Measurements from ENCODE around the gene THADA.

THADA gene

GRCh38 chr2:43383533-43383932, 212.3 kb downstream of the THADA start:
- DNase-seq, result no peak

GRCh38 chr2:43379494-43379893, 216.3 kb downstream of the THADA start:
- no peak for DNase-seq

- DNase-seq, result no peak
Measured at GRCh38 chr2:43377327-43377726, 218.5 kb downstream of the THADA start.

GRCh38 chr2:43376523-43377198, 219.2 kb downstream of the THADA start:
- DNase-seq, result no peak

DNA sequence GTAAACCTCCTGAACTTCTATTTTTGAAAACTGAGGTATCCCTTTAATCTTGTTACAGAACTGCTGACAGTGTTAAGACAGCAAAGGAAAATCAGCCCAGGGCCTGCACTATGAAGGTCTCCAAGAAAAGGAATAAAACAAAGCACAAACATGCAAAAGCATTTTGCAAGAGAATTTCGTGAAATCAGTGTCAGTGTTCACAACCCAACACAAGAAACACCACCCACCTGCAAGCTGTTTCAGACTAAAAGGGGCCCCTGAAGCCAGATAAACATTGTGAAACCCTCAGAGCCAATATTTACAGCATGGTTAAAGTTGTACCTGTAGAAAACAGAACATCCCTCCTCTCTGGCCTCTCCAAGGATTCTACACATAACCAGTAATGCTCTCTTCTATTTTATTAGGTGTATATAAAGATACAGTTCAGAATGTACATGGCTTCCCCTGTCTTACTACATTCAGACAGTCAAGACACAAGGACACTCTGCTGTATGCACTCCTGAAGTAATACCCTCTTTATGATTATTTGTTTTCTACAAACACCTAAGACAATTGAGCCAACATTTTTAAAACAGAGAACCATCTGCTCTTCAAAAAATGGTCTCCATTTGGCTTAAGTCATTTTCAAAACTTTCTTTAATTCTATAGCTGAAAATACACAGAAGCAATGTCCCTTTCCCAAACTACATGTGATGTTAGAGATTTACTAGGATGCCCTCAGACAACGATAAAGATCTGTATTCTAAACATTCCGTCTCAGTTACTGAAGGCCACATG, 219.9 kb downstream of the THADA start:
- no peak for DNase-seq

DNA sequence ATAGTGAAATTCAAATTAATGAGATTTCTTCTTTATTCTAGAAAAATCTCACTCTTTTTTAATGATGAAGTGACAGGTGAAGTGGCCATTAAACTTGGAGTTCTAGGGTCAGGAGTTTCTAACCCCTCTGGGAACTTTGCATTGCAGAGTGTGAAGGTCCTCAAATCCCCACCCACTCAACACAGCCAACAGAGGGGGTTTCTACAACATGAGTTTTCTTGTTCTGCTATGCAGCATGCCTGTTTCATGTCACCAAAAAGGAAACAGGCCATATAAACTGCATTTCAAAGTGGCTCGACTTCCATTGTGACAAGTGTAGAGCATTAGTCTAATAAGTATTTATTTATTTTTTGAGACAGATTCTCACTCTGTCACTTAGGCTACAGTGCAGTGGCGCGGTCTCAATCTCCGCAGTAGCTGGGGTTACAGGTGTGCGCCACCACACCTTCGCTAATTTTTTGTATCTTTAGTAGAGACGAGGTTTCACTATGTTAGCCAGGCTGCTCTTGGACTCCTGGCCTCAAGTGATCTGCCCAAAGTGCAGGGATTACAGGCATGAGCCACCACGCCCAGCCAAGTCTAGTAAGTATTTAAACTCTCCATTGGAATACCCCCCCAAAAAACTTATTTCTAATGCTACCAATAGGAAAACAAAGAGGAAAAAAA, 223.3 kb downstream of the THADA start:
- DNase-seq, result no peak

GRCh38 chr2:43370705-43371104, 225.1 kb downstream of the THADA start:
- DNase-seq, result no peak

- DNase-seq, result no peak
Measured at GRCh38 chr2:43370146-43370545, 225.7 kb downstream of the THADA start.

GRCh38 chr2:43368483-43369385, 227.1 kb downstream of the THADA start:
- no peak for DNase-seq

DNA sequence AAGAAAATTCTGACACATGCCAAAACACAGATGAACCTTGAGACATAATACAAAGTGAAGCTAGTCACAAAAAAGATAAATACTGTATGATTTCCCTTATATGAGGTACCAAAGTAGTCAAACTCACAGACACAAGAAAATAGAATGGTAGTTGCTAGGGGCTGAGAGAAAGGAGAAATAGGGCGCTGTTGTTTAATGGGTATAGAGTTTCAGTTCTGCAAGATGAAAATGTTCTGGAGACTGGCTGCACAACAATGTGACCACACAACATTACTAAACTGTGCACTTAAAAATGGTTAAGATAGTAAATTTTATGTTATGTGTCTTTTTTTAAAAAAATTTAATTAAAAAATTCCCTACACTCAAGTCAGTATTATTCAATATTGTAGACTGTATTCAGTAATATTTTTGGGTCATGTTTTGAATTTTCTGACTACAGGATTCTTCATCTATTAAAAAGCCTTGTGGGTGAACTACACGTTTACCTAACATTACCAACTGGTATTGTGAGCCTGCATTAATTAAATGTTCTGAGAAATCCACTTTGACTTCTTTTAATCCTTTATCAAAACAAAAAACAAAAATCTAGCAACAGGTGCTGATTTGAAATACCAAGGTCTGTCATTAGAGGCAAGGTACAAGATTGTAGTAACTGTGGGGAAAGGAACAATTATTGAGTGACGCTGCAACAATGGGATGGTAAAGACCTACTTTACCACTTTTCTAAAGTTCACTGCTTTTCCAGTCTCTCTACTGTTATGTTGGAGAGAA, 228.6 kb downstream of the THADA start:
- DNase-seq, result no peak

GRCh38 chr2:43363120-43363519, 232.7 kb downstream of the THADA start:
- DNase-seq, result no peak

- DNase-seq, result no peak
Measured at GRCh38 chr2:43361286-43361685, 234.6 kb downstream of the THADA start.

DNA sequence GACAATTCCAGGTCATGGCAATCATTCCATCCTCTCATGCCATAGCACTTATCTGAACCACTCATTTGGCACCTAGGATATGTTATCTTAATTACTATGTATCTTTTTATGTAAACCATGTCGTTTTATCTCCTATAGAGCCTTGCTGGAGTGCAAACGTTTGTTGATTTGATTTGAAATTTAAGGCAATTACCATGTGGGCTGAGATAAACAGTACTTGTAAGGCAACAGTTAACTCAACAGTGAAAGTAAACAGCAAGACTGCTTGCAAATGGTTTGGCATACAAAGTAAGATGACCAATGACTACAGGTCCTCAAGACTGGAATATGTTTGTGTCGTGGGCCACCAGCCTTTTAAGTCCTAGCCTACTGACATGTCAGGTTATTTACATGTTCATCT, 235.7 kb downstream of the THADA start:
- DNase-seq, result no peak

- DNase-seq, result no peak
Measured at GRCh38 chr2:43358410-43359201, 237.2 kb downstream of the THADA start.

GRCh38 chr2:43356774-43357173, 239.1 kb downstream of the THADA start:
- DNase-seq, result no peak

DNA sequence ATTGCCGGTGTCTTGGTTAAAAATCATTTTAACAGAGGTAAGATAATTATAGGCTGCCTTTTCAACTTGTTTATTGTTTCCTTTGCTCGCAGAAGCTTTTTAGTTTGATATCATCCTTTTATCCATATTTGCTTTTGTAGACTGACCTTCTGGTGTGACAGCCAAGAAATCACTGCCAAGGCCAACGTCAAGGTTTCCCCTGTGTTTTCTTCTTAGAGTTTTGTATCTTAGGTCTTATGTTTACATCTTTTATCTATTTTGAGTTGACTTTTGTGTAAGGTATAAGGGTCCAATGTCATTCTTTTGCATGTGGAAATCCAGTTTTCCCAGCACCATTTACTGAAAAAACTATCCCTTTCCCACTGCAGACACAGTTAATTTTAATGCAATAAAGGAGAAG, 240.4 kb downstream of the THADA start:
- DNase-seq, result no peak

GRCh38 chr2:43349904-43350303, 245.9 kb downstream of the THADA start:
- no peak for DNase-seq

DNA sequence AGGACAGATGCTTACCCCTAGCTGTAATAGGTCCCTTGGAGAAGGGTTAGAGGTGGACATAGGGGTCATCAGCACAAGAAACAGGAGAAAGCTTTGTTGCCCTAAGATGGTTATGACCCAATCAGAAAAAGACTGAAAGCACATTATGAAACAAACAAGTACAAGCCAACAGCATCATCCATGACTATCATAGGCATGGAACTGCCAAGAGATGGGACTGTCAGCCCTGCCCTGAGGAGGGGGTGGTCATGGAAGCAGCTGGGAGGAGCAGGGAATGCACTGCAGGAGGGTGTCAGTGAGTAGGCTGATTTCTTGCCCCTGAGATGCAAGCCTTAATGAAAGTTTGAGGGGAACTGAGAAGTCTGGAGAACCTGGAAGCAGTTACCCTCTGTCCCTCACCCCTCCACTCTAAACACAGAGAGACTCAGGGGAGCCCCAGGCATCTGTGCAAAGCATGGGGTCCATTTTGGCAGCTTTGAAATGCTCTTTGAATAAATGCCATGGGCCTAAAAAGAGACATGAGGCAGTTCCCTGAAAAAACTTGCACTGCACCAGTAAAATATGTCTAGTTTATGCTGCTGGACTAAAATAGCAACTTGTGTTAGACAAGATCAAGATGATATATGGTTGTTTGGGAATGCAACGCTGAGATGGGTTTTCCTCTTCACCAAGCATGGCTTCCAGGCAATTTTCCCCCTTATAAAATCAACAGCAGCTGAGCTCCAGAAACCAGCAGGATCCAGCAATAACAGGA, 246.8 kb downstream of the THADA start:
- no peak for DNase-seq

- DNase-seq, result no peak
Measured at GRCh38 chr2:43347746-43348145, 248.1 kb downstream of the THADA start.
